GM12878 (cell line): ENCODE data around the gene AK8. TPM values are rescaled to one million over a fixed set of nuclear protein-coding genes. Genes with fewer than 3 reads are reported as not detected.

ENCODE experiments used
- ATAC-seq: fragments of 200-7000 bp; cut with Tn5 transposase; 3 replicates; pipeline ENCODE4 v1.9.1; 2020; ENCODE audit warnings: mild to moderate bottlenecking, moderate library complexity
- BruUV-seq: library from RNA; stranded (reverse); fragments of 400-500 nt; replicated peaks from 2 replicates; lab custom pipeline; 2021; lab: Mats Ljungman, UMichigan
- CTCF ChIA-PET: fragments of 300-600 bp; sonication (Branson Sonifier 250); formaldehyde crosslinking; extraction: SDS; loops from one replicate; lab custom pipeline; 2021; ENCODE audit warnings: inconsistent platforms; lab: Yijun Ruan, JAX
- POLR2A ChIA-PET: fragments of 350-600 bp; formaldehyde crosslinking; extraction: SDS; loops from one replicate; lab custom pipeline; 2021; ENCODE audit warnings: inconsistent platforms; lab: Charles Lee
- RAD21 ChIA-PET: fragments of 300-600 bp; sonication (Branson Sonifier 250); formaldehyde crosslinking; loops from one replicate; lab custom pipeline; 2023; ENCODE audit warnings: antibody characterized with exemption; ENCODE audit not compliant: unreplicated experiment; lab: Charles Lee
- SMC1A ChIA-PET: fragments of 300-600 bp; sonication (Branson Sonifier 250); formaldehyde crosslinking; loops from one replicate; lab custom pipeline; 2023; ENCODE audit not compliant: unreplicated experiment, uncharacterized antibody; lab: Charles Lee
- DNase-seq: peaks from one replicate; pipeline ENCODE4 v3.0.0-alpha.2; 2011; ENCODE audit warnings: low read depth, low spot score
- FAIRE-seq: peaks from 3 replicates; lab custom pipeline; 2011; peaks lifted over from hg19 to GRCh38; lab: Jason Lieb, UNC
- H2AFZ ChIP-seq: 2 replicates; pipeline ENCODE4 v1.6.0; 2011; ENCODE audit warnings: low read depth, low read length, control low read depth; ENCODE audit not compliant: control insufficient read depth
- H3K27ac ChIP-seq: 2 replicates; pipeline ENCODE4 v1.5.1; 2011; ENCODE audit warnings: control low read depth; ENCODE audit not compliant: control insufficient read depth, insufficient read depth
- H3K27me3 ChIP-seq, 2 experiments: replicated peaks in 1 of 2; 2 replicates each; pipeline versions ENCODE4 v1.6.0 to v1.6.1; 2011; ENCODE audit warnings: low read length in 1 of 2; ENCODE audit not compliant: control insufficient read depth in 2 of 2, insufficient read depth in 2 of 2
- H3K36me3 ChIP-seq, 2 experiments: 2 replicates each; pipeline ENCODE4 v1.5.1; 2011; ENCODE audit warnings: low read length in 1 of 2; ENCODE audit not compliant: control insufficient read depth in 2 of 2, insufficient read depth in 2 of 2
- H3K4me1 ChIP-seq: 2 replicates; pipeline ENCODE4 v1.6.1; 2011; ENCODE audit warnings: mild to moderate bottlenecking, low read length, moderate library complexity, mixed read lengths; ENCODE audit not compliant: control insufficient read depth, insufficient read depth
- H3K4me2 ChIP-seq: 2 replicates; pipeline ENCODE4 v1.6.0; 2011; ENCODE audit warnings: control low read depth; ENCODE audit not compliant: control insufficient read depth, insufficient read depth
- H3K4me3 ChIP-seq: fragments of 200-600 bp; sonication (generic); 2 replicates; pipeline ENCODE4 v1.5.1; 2016
- H3K79me2 ChIP-seq: 2 replicates; pipeline ENCODE4 v1.6.0; 2011; ENCODE audit warnings: low read length; ENCODE audit not compliant: control insufficient read depth, insufficient read depth
- H3K9ac ChIP-seq: 2 replicates; pipeline ENCODE4 v1.8.0; 2011; ENCODE audit warnings: low read length, control low read depth, mixed read lengths; ENCODE audit not compliant: control insufficient read depth, insufficient read depth
- H3K9me3 ChIP-seq: replicated peaks from 3 replicates; pipeline ENCODE4 v1.5.1; 2011; ENCODE audit warnings: mild to moderate bottlenecking, low read length; ENCODE audit not compliant: control insufficient read depth, insufficient read depth
- H4K20me1 ChIP-seq: 2 replicates; pipeline ENCODE4 v1.6.0; 2011; ENCODE audit not compliant: control insufficient read depth, insufficient read depth
- EZH2 ChIP-seq: IDR thresholded peaks from 2 replicates; pipeline ENCODE4 v1.6.1; 2012; ENCODE audit warnings: low read depth, mild to moderate bottlenecking, control low read depth, inconsistent platforms, low read length, borderline replicate concordance; ENCODE audit not compliant: control insufficient read depth
- MTA3 ChIP-seq: IDR thresholded peaks from 2 replicates; pipeline ENCODE4 v1.6.1; 2012; ENCODE audit warnings: low read length, inconsistent platforms, borderline replicate concordance
- MXI1 ChIP-seq: fragments of 150-350 bp; IDR thresholded peaks from 2 replicates; pipeline ENCODE4 v1.6.1; 2011; ENCODE audit warnings: low read depth, mild to moderate bottlenecking, inconsistent platforms, low read length, improper control_type of control experiment
- MYC ChIP-seq: IDR thresholded peaks from 2 replicates; pipeline ENCODE4 v1.6.1; 2011; ENCODE audit warnings: mild to moderate bottlenecking, low read length, moderate library complexity, inconsistent platforms; ENCODE audit not compliant: insufficient read depth, insufficient replicate concordance, insufficient read length, severe bottlenecking
- NRF1 ChIP-seq: conservative IDR thresholded peaks from 2 replicates; pipeline ENCODE4 v1.6.1; 2011; ENCODE audit warnings: mild to moderate bottlenecking, low read depth, low read length, improper control_type of control experiment
- RB1 ChIP-seq: fragments of 450-650 bp; formaldehyde crosslinking; IDR thresholded peaks from 2 replicates; pipeline ENCODE4 v1.6.1; 2017; ENCODE audit warnings: mild to moderate bottlenecking, borderline replicate concordance
- SIN3A ChIP-seq: IDR thresholded peaks from 2 replicates; pipeline ENCODE4 v1.6.1; 2012; ENCODE audit warnings: low read depth, low read length, improper control_type of control experiment
- SMAD5 ChIP-seq: IDR thresholded peaks from 2 replicates; pipeline ENCODE4 v1.6.1; 2016; ENCODE audit warnings: antibody characterized with exemption, low read depth
- TCF3 ChIP-seq: IDR thresholded peaks from 2 replicates; pipeline ENCODE4 v1.6.1; 2012; ENCODE audit warnings: low read depth, mild to moderate bottlenecking, low read length, borderline replicate concordance; ENCODE audit not compliant: insufficient read depth
- ZNF274 ChIP-seq: IDR thresholded peaks from one replicate; pipeline ENCODE4 v1.8.0; 2011; ENCODE audit not compliant: insufficient read length, insufficient read depth
- WGBS: methylation state at CpG from one replicate; pipeline ENCODE4 v1.1.6; 2016; ENCODE audit warnings: low lambda C conversion rate; ENCODE audit not compliant: insufficient replicate concordance, insufficient coverage; ENCODE audit errors: missing lambda C conversion rate; 5-methylcytosine and 5-hydroxymethylcytosine counted together
- in situ Hi-C: fragments of 300-500 bp; cut with MboI; formaldehyde crosslinking; loops from 9 replicates; pipeline ENCODE4 v1.14.3; 2018; ENCODE audit warnings: mixed read lengths
- intact Hi-C: fragments of 100-400 bp; cut with micrococcal nuclease; formaldehyde crosslinking; loops from one replicate; pipeline ENCODE4 v1.14.2; 2022; ENCODE audit not compliant: unreplicated experiment
- polyA plus RNA-seq, 11 experiments: library from polyadenylated mRNA; depleted of rRNA in 4 of 11; unstranded in 6 of 11; stranded (reverse) in 5 of 11; fragments of >200 nt; fragmentation: Nextera tagmentation in 4 of 11; fragmentation: Illumina TruSeq in 1 of 11; extraction: Ambion mirVana in 4 of 11; extraction: Trizol in 1 of 11; gene quantifications; 1 replicate in 1 of 11; 2 replicates in 10 of 11; pipeline versions ENCODE4 v1.2.1 to v1.2.3, GENCODE V29; 2011 to 2016; ENCODE audit warnings: inconsistent platforms in 2 of 11, missing spikeins in 2 of 11, low read depth in 1 of 11
- total RNA-seq, 4 experiments: library from RNA; depleted of rRNA in 3 of 4; stranded (reverse); fragments of >200 nt in 3 of 4; fragmentation: Illumina TruSeq in 1 of 4; extraction: Trizol in 1 of 4; gene quantifications; 2 replicates each; pipeline versions ENCODE4 v1.2.1 to v1.2.3, GENCODE V29; 2013 to 2021
- TF ChIP-seq, protein P1 (sequence below): IDR thresholded peaks from 2 replicates; pipeline ENCODE4 v1.6.1; 2011; ENCODE audit warnings: borderline replicate concordance, low read depth, mild to moderate bottlenecking, moderate library complexity, low read length; ENCODE audit not compliant: insufficient read depth, poor library complexity, severe bottlenecking
- TF ChIP-seq, protein P2 (sequence below): fragments of 450-650 bp; IDR thresholded peaks from 2 replicates; pipeline ENCODE4 v1.6.1; 2018; ENCODE audit warnings: mild to moderate bottlenecking, low read depth, moderate library complexity; ENCODE audit not compliant: partially characterized antibody
- TF ChIP-seq, protein P3 (sequence below): fragments of 450-650 bp; IDR thresholded peaks from 2 replicates; pipeline ENCODE4 v1.6.1; 2016; ENCODE audit warnings: mild to moderate bottlenecking
- TF ChIP-seq, protein P4 (sequence below): IDR thresholded peaks from 2 replicates; pipeline ENCODE4 v1.6.1; 2012; ENCODE audit warnings: mild to moderate bottlenecking, low read depth, low read length

Gene AK8
- total and polyA plus RNA-seq, 10 of the 15 experiments (the other 5 are each of a cell fraction or from before 2014, with no cell fraction given): 0.03 to 0.12 (median 0.06) TPM; not detected in 5

DNA sequence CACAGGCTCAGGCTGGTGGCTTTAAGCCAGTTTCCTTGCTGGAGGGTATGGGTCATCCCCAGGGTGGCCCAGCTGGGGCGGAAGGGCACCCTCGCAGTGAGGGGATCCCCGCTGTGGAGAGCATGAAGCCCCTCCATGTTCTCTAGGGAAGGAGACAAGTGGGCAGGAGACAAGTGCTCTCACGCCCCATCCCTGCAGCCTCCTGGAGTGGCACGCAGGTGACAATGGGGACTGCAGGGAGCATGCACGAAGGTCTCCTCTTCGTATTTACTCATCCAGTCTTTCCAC is 124.5 kb downstream of the AK8 start:
- RAD21 ChIA-PET: no interaction called here
- no peaks in the 10 kb centered on the region for H3K36me3 ChIP-seq
- H3K9me3 ChIP-seq: no peaks in the 10 kb centered on the region
- POLR2A ChIA-PET: no interaction called here
- no peak overlapping the region for H2AFZ ChIP-seq
- no peaks in the 10 kb centered on the region for H4K20me1 ChIP-seq
- intact Hi-C loops: no loop called here
- H3K79me2 ChIP-seq: no peaks in the 10 kb centered on the region
- no peak for DNase-seq
- TF ChIP-seq, protein P1, sequence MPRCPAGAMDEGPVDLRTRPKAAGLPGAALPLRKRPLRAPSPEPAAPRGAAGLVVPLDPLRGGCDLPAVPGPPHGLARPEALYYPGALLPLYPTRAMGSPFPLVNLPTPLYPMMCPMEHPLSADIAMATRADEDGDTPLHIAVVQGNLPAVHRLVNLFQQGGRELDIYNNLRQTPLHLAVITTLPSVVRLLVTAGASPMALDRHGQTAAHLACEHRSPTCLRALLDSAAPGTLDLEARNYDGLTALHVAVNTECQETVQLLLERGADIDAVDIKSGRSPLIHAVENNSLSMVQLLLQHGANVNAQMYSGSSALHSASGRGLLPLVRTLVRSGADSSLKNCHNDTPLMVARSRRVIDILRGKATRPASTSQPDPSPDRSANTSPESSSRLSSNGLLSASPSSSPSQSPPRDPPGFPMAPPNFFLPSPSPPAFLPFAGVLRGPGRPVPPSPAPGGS: no peak
- TF ChIP-seq SIN3A (no peak), SMAD5 (no peak), NRF1 (no peak), TCF3 (no peak), RB1 (no peak), MYC (no peak), MXI1 (no peak), EZH2 (no peak), MTA3 (no peak), ZNF274 (no peak)
- TF ChIP-seq, protein P2, sequence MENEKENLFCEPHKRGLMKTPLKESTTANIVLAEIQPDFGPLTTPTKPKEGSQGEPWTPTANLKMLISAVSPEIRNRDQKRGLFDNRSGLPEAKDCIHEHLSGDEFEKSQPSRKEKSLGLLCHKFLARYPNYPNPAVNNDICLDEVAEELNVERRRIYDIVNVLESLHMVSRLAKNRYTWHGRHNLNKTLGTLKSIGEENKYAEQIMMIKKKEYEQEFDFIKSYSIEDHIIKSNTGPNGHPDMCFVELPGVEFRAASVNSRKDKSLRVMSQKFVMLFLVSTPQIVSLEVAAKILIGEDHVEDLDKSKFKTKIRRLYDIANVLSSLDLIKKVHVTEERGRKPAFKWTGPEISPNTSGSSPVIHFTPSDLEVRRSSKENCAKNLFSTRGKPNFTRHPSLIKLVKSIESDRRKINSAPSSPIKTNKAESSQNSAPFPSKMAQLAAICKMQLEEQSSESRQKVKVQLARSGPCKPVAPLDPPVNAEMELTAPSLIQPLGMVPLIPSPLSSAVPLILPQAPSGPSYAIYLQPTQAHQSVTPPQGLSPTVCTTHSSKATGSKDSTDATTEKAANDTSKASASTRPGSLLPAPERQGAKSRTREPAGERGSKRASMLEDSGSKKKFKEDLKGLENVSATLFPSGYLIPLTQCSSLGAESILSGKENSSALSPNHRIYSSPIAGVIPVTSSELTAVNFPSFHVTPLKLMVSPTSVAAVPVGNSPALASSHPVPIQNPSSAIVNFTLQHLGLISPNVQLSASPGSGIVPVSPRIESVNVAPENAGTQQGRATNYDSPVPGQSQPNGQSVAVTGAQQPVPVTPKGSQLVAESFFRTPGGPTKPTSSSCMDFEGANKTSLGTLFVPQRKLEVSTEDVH: no peak
- TF ChIP-seq, protein P3, sequence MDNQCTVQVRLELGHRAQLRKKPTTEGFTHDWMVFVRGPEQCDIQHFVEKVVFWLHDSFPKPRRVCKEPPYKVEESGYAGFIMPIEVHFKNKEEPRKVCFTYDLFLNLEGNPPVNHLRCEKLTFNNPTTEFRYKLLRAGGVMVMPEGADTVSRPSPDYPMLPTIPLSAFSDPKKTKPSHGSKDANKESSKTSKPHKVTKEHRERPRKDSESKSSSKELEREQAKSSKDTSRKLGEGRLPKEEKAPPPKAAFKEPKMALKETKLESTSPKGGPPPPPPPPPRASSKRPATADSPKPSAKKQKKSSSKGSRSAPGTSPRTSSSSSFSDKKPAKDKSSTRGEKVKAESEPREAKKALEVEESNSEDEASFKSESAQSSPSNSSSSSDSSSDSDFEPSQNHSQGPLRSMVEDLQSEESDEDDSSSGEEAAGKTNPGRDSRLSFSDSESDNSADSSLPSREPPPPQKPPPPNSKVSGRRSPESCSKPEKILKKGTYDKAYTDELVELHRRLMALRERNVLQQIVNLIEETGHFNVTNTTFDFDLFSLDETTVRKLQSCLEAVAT: no peak
- TF ChIP-seq, protein P4, sequence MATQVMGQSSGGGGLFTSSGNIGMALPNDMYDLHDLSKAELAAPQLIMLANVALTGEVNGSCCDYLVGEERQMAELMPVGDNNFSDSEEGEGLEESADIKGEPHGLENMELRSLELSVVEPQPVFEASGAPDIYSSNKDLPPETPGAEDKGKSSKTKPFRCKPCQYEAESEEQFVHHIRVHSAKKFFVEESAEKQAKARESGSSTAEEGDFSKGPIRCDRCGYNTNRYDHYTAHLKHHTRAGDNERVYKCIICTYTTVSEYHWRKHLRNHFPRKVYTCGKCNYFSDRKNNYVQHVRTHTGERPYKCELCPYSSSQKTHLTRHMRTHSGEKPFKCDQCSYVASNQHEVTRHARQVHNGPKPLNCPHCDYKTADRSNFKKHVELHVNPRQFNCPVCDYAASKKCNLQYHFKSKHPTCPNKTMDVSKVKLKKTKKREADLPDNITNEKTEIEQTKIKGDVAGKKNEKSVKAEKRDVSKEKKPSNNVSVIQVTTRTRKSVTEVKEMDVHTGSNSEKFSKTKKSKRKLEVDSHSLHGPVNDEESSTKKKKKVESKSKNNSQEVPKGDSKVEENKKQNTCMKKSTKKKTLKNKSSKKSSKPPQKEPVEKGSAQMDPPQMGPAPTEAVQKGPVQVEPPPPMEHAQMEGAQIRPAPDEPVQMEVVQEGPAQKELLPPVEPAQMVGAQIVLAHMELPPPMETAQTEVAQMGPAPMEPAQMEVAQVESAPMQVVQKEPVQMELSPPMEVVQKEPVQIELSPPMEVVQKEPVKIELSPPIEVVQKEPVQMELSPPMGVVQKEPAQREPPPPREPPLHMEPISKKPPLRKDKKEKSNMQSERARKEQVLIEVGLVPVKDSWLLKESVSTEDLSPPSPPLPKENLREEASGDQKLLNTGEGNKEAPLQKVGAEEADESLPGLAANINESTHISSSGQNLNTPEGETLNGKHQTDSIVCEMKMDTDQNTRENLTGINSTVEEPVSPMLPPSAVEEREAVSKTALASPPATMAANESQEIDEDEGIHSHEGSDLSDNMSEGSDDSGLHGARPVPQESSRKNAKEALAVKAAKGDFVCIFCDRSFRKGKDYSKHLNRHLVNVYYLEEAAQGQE: no peak
- TF ChIP-seq, all 136 proteins: peak for 0
- SMC1A ChIA-PET: no interaction called here
- Histone ChIP-seq H3K4me2 (no peak overlapping the region), H3K27ac (no peak overlapping the region), H3K4me3 (no peak overlapping the region), H3K9ac (no peak overlapping the region), H3K4me1 (no peaks in the 10 kb centered on the region), H3K27me3 (peaks cover 2% of the 10 kb centered on the region in 2 experiments; a peak in 1 of 4 replicates)
- ATAC-seq (no peak), FAIRE-seq (no peak)
- in situ Hi-C loops: no loop called here
- 36% methylated on average over 7 of the region's 7 CpGs for WGBS
- CTCF ChIA-PET: no interaction called here
- BruUV-seq: no TSS peak
